Pericardium fibroblast (primary cell): Measurements from ENCODE around the gene PTK6. TPM values are rescaled to one million over a fixed set of nuclear protein-coding genes. Genes with fewer than 3 reads are reported as not detected.

ENCODE experiments used
- total RNA-seq: library from RNA; depleted of rRNA; stranded (reverse); fragments of >200 nt; gene quantifications from 2 replicates; pipeline ENCODE4 v1.2.3, GENCODE V29; 2015

The PTK6 gene
- total RNA-seq = not detected in 2 replicates

DNA sequence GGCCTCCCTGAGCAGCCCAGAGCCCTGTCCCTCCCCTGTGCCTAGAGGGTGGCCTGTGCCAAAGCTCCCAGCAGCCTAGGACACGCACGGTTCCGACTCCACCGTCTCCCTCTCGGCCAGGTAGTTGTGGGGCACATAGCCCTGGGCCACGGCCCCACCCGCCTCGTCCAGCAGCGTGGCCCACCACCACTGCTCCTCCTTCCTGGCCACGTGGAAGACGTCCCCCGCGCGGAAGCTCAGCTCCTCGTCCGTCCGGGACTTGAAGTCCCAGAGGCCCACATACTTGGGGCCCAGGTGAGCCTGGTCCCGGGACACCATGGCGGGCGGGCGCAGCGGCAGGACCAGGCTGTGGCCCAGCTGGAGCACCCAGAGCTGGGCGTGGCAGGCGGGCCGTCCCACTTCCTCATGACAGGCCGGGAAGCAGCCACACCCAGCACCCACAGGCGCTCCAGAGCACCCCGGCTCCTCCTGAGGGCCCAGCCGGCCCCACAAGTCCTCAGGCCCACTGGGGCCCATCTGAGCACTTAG lies at the start of gene PTK6:
TSS of gene PTK6 (minus strand) at position 380 of the 528 bp plus-strand sequence. CDS start at position 318, 62 bp downstream.

DNA sequence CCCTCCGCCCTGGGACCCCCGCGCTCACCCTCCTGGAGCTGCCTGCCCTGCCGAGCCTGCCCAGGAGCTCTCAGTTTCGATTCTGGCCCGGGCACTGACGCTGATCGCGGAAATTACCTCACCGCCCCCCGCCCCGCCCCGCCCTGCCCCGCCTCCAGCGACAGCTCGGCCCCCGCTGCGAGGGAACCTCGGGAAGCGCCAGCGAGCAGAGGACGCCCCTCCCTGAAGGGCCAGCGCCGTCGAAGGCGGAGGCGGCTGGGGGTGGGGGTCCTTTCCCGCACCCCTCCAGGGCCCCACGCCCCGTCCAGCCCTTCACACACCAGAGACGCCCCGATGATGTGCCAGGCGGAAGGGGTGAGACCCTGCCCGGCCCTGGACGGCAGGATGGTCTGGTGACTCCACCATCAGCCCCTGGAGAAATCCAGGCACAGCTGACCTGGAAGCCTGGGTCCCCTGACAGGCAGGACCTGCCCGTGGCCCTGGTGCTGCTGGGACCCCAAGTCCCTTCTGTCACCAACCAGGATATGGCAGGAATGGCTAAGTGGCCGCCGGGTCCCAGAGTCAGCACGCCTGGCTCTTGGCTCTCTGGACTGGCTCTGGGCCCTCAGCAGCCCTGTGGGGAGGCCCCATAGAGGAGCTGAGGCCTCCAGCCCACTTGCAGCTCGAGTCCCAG lies 37.1 kb upstream of the PTK6 start, which contains the start of gene HELZ2:
TSS of gene HELZ2 (minus strand) at position 84 of the 673 bp plus-strand sequence. CDS start 1,854 bp downstream, outside the sequence.

GRCh38 chr20:63553933-63554290 lies 16.7 kb upstream of the PTK6 start, which contains the start of gene FNDC11:
Gene FNDC11 (plus strand): TSS chr20:63554159. CDS start chr20:63555664, 1,505 bp downstream.

GRCh38 chr20:63547725-63548480 lies 10.7 kb upstream of the PTK6 start, which contains the start of gene SRMS:
Gene SRMS (minus strand): TSS chr20:63547749. CDS start chr20:63547463, 286 bp downstream.

DNA sequence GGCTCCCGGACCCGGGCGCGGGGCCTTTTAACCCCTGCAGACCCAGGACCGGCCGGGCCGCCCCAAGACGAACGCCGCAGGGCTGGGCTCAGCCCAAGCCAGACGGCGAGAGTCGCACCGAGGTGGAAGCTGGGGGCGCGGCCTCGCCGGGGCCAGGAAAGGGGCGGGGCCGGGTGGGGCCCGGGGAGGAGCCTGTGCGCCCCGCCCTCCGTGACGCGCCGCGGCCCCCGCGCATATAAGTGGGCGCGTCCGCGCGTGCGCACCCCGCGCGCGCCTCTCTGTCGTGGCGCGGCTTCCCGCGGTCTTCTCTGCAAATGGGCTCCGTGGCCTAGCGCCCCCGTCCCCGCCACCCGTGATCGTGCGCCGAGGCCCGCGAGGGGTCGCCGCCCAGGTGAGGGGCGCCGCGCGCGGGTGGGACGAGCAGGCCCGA lies 16.7 kb downstream of the PTK6 start, which contains the start of gene PPDPF:
TSS of gene PPDPF (plus strand) at position 262 of the 430 bp plus-strand sequence. CDS start 544 bp downstream, outside the sequence.

DNA sequence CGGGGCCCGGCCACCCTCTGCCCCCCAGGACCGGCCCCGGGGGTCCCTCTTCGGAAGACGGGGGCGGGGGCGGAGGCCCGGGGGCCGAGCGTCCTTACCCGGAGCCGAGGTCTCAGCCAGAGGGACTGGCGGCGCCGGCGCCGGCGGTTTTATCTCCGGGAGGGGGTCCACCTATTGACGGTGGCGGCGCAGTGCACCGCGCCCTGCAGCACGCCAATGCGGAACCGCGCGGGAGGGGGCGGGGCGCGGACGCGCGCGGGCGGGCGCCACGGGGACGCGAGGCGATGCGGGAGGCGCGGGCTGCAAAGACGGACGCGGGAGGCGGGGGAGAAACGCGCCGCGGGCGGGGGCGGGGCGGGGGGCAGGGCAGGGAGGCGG lies 38.2 kb downstream of the PTK6 start, which contains the start of gene EEF1A2:
TSS of gene EEF1A2 (minus strand) at position 124 of the 378 bp plus-strand sequence. CDS start 1,320 bp downstream, outside the sequence.

Other genes with a start within 250 kb of the PTK6 start
- gene COL20A1, start 244.2 kb downstream of the PTK6 start, total RNA-seq = not detected in 2 replicates
- not detected in 2 replicates for gene CHRNA4, start 176.0 kb downstream of the PTK6 start, total RNA-seq
- not detected in 2 replicates for gene KCNQ2, start 64.7 kb downstream of the PTK6 start, total RNA-seq
- 0.09 and 0.35 TPM in 2 replicates for gene EEF1A2, start 38.3 kb downstream of the PTK6 start, total RNA-seq
- 250 and 270 TPM in 2 replicates for gene PPDPF, start 16.6 kb downstream of the PTK6 start, total RNA-seq
- gene SRMS, start 10.4 kb upstream of the PTK6 start, total RNA-seq = not detected in 2 replicates
- gene FNDC11, start 16.8 kb upstream of the PTK6 start, total RNA-seq = 0.12 and 0.85 TPM in 2 replicates
- 22.2 and 40.4 TPM in 2 replicates for gene HELZ2, start 36.9 kb upstream of the PTK6 start, total RNA-seq
- 8.2 and 8.6 TPM in 2 replicates for gene GMEB2, start 89.7 kb upstream of the PTK6 start, total RNA-seq
- 19.7 and 49.7 TPM in 2 replicates for gene STMN3, start 116.0 kb upstream of the PTK6 start, total RNA-seq
- 7.2 and 7.3 TPM in 2 replicates for gene RTEL1, start 120.9 kb upstream of the PTK6 start, total RNA-seq
- 2.6 and 9.3 TPM in 2 replicates for gene TNFRSF6B, start 159.3 kb upstream of the PTK6 start, total RNA-seq
- 25.8 and 31.4 TPM in 2 replicates for gene ARFRP1, start 170.6 kb upstream of the PTK6 start, total RNA-seq
- 11.3 and 17.6 TPM in 2 replicates for gene ZGPAT, start 170.7 kb upstream of the PTK6 start, total RNA-seq
- gene LIME1, start 199.3 kb upstream of the PTK6 start, total RNA-seq = 4.4 and 8.5 TPM in 2 replicates
- 97.1 and 103 TPM in 2 replicates for gene SLC2A4RG, start 202.4 kb upstream of the PTK6 start, total RNA-seq